ENCODE data around the gene SECISBP2L.

GRCh38 chr15:48941904-48942303 is 104.3 kb downstream of the SECISBP2L start:
- no peak for TF ChIP-seq POLR2AphosphoS5 (IDR thresholded peaks at IDR 0.05)
- no peak for TF ChIP-seq CTCF (IDR thresholded peaks at IDR 0.05)
